Measurements from ENCODE around the gene RAB25.

Gene RAB25

GRCh38 chr1:156095906-156096508, 35.0 kb downstream of the RAB25 start:
- H3K9ac ChIP-seq: no peak overlapping the region; the same call in 1 of the 2 replicates
- peak overlapping the region; percentile 76 for H3K27ac ChIP-seq
- TF ChIP-seq, protein P1, sequence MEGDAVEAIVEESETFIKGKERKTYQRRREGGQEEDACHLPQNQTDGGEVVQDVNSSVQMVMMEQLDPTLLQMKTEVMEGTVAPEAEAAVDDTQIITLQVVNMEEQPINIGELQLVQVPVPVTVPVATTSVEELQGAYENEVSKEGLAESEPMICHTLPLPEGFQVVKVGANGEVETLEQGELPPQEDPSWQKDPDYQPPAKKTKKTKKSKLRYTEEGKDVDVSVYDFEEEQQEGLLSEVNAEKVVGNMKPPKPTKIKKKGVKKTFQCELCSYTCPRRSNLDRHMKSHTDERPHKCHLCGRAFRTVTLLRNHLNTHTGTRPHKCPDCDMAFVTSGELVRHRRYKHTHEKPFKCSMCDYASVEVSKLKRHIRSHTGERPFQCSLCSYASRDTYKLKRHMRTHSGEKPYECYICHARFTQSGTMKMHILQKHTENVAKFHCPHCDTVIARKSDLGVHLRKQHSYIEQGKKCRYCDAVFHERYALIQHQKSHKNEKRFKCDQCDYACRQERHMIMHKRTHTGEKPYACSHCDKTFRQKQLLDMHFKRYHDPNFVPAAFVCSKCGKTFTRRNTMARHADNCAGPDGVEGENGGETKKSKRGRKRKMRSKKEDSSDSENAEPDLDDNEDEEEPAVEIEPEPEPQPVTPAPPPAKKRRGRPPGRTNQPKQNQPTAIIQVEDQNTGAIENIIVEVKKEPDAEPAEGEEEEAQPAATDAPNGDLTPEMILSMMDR (conservative IDR thresholded peaks at IDR 0.05; ENCODE audit: low read depth, low read length): no peak
- H3K36me3 ChIP-seq (ENCODE audit: insufficient read depth): no peaks in the 10 kb centered on the region
- peaks cover 48% of the 10 kb centered on the region for H3K4me1 ChIP-seq (ENCODE audit: low read depth, poor library complexity, severe bottlenecking)
- H3K4me3 ChIP-seq (IDR thresholded peaks at IDR 0.05; ENCODE audit: insufficient read depth, low read depth, low read length): no peak overlapping the region
- H3K4me2 ChIP-seq: peak overlapping the region; percentile 97
- H4K20me1 ChIP-seq (ENCODE audit: insufficient read depth): no peaks in the 10 kb centered on the region
- no peaks in the 10 kb centered on the region for H3K27me3 ChIP-seq (ENCODE audit: insufficient read depth, low read depth)
- H3K79me2 ChIP-seq (ENCODE audit: insufficient read depth, low read depth): no peaks in the 10 kb centered on the region
- H2AFZ ChIP-seq (ENCODE audit: low read depth): peak overlapping the region; percentile 66

DNA sequence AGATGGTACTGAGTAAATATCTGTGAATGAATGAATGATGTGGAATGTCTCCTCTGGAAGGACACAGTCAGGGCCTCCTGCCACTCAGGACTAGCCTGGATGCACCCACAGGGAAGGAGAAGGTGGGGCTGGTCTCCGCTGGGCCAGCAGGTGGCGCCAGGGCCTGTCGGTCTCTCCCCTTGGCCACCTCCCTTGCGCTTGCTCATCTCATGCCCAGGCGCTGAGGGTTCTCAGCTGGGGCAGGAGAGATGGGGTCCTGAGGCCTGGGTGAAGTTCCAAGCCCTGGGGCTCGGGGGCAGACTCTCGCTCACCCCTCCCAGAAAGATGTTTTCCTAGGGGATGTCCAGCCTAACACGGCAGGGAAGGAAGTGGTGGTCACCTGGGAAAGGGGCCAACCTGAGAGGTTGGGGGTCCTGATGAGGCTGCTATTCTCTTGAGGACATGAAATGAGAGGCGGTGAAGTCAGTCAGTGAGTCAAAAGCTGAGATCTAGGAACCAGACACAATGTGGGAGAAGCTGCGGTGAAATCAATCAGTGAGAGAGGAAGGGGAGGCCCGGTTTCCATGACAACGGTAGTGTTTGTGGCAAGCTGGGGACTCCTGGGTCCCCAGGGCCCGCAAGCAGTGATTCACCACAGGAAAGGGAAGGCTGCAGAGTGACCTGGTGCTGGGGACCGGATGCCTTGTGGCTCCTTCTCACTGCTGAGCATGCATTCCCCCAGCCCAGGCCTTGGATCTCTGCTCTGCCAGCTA, 35.9 kb downstream of the RAB25 start:
- Histone ChIP-seq H3K79me2 (ENCODE audit: insufficient read depth, low read depth) (no peaks in the 10 kb centered on the region), H3K27ac (peak overlapping the region; percentile 76), H3K4me3 (IDR thresholded peaks at IDR 0.05; ENCODE audit: insufficient read depth, low read depth, low read length) (peak overlapping the region; percentile 99), H3K36me3 (ENCODE audit: insufficient read depth) (no peaks in the 10 kb centered on the region), H3K4me1 (ENCODE audit: low read depth, poor library complexity, severe bottlenecking) (peaks cover 46% of the 10 kb centered on the region), H4K20me1 (ENCODE audit: insufficient read depth) (no peaks in the 10 kb centered on the region), H3K4me2 (peak overlapping the region; percentile 97), H2AFZ (ENCODE audit: low read depth) (peak overlapping the region; percentile 66), H3K9ac (peak overlapping the region; percentile 53), H3K27me3 (ENCODE audit: insufficient read depth, low read depth) (no peaks in the 10 kb centered on the region)
- TF ChIP-seq, protein P1 (conservative IDR thresholded peaks at IDR 0.05; ENCODE audit: low read depth, low read length): peak; percentile 100

- Histone ChIP-seq H3K27ac (peak overlapping the region; percentile 76), H3K9ac (peak overlapping the region; percentile 53; the same call in 1 of the 2 replicates), H3K79me2 (ENCODE audit: insufficient read depth, low read depth) (no peaks in the 10 kb centered on the region), H3K4me1 (ENCODE audit: low read depth, poor library complexity, severe bottlenecking) (peaks cover 46% of the 10 kb centered on the region), H3K4me2 (peak overlapping the region; percentile 97), H2AFZ (ENCODE audit: low read depth) (peak overlapping the region; percentile 66; the same call in 1 of the 2 replicates), H3K36me3 (ENCODE audit: insufficient read depth) (no peaks in the 10 kb centered on the region), H3K27me3 (ENCODE audit: insufficient read depth, low read depth) (no peaks in the 10 kb centered on the region), H4K20me1 (ENCODE audit: insufficient read depth) (no peaks in the 10 kb centered on the region), H3K4me3 (IDR thresholded peaks at IDR 0.05; ENCODE audit: insufficient read depth, low read depth, low read length) (no peak overlapping the region)
- TF ChIP-seq, protein P1 (conservative IDR thresholded peaks at IDR 0.05; ENCODE audit: low read depth, low read length): no peak
Observed at GRCh38 chr1:156097499-156098178, 36.7 kb downstream of the RAB25 start.

- H3K27ac ChIP-seq: peak overlapping the region; percentile 2; the same call in 1 of the 2 replicates
- H3K4me3 ChIP-seq (IDR thresholded peaks at IDR 0.05; ENCODE audit: insufficient read depth, low read depth, low read length): no peak overlapping the region
- no peaks in the 10 kb centered on the region for H4K20me1 ChIP-seq (ENCODE audit: insufficient read depth)
- H3K9ac ChIP-seq: no peak overlapping the region
- peaks cover 53% of the 10 kb centered on the region for H3K4me1 ChIP-seq (ENCODE audit: low read depth, poor library complexity, severe bottlenecking)
- H3K79me2 ChIP-seq (ENCODE audit: insufficient read depth, low read depth): no peaks in the 10 kb centered on the region
- H2AFZ ChIP-seq (ENCODE audit: low read depth): no peak overlapping the region
- H3K36me3 ChIP-seq (ENCODE audit: insufficient read depth): no peaks in the 10 kb centered on the region
- TF ChIP-seq, protein P1 (conservative IDR thresholded peaks at IDR 0.05; ENCODE audit: low read depth, low read length): no peak
- no peak overlapping the region for H3K4me2 ChIP-seq
- no peaks in the 10 kb centered on the region for H3K27me3 ChIP-seq (ENCODE audit: insufficient read depth, low read depth)
Observed at GRCh38 chr1:156098784-156099183, 37.8 kb downstream of the RAB25 start.
